HG03025 (cell line): ENCODE measurements around the gene NR5A1.
A peak's percentile ranks its signal among the peaks of the same experiment; 100 is the strongest.

Experiments
- ATAC-seq: cut with Tn5 transposase; IDR thresholded peaks from one replicate; pipeline ENCODE4 v1.9.1; 2021; ENCODE audit warnings: mild to moderate bottlenecking, moderate library complexity; ENCODE audit not compliant: unreplicated experiment, low FRiP score

Gene NR5A1

GRCh38 chr9:124500028-124500795 is 7.0 kb downstream of the NR5A1 start:
- ATAC-seq = no peak

GRCh38 chr9:124499216-124499615 is 8.0 kb downstream of the NR5A1 start:
- no peak for ATAC-seq

DNA sequence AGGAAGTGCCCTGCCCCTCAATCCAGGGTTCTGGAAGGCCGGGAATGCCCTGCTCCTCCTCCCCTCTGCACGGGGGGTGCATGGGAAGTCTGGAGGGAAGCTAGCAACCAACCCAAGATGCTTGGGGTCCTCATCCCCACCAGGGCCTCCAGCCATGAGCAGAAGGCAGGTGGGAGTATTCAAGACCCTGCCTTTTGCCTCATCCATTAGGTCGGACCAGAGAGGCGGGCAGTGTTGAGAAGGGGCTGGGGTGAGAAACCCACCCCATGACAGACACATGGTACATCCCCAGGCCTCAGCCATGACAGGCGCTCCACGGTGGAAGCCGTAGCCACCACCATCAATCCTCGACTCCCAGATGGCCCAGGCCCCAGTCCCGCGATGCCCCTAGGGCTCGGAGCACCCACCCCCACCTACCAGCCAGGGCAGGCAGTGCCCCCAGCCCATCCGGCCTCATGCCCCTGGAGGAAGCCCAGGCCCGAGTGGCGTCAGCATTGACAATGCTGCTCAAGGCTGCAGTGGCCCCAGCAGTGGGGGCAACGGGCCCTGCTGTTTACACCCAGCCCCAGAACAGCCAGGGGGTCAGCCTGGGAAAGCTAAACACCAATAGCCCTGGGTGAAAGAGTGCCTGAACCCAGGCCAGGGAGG is 8.6 kb downstream of the NR5A1 start:
- ATAC-seq = no peak

- ATAC-seq = no peak
These were observed 9.2 kb downstream of the NR5A1 start for GRCh38 chr9:124498040-124498439.

DNA sequence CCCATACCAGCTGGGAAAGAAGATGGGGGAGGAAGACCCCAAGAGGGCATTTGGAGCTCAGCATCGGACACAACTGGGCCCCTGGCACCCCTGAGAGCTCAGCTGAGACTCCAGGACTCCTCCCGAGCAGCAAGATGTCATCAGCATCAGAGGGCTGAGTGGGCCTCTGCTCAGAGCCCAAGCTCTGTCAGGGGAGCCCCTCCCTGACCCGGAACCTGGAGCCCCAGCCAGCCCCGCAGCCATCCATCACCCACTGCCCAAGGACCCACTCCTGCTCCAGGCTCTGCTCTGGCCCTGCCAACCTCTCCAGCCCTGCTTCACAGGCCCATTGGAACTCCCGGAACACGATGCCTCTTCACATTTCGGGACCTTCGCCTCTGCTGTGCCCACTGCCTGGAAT is 9.8 kb downstream of the NR5A1 start:
- ATAC-seq = no peak

DNA sequence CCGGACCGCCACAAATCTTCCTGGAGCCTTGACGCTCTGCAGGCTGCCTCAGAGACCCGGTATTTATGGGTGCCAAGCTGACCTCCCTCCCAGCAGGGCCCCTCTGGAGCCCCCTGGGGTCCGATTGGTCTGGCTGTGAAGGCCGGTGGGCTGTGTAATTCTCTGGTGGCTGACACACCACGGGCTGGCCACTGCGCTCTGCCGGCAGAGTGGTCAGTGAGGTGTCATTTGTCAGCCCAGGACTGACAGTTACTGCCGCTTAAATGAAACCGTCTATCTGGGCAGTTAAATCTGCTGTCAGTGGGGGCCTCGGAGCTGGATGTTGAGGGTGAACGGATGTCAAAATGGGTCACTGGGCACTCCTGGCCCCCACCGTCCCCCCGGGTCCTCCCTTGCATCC is 10.7 kb downstream of the NR5A1 start:
- ATAC-seq = no peak

GRCh38 chr9:124496075-124496449 is 11.1 kb downstream of the NR5A1 start:
- no peak for ATAC-seq

- ATAC-seq = no peak
These were observed 11.8 kb downstream of the NR5A1 start for GRCh38 chr9:124495126-124496074.

DNA sequence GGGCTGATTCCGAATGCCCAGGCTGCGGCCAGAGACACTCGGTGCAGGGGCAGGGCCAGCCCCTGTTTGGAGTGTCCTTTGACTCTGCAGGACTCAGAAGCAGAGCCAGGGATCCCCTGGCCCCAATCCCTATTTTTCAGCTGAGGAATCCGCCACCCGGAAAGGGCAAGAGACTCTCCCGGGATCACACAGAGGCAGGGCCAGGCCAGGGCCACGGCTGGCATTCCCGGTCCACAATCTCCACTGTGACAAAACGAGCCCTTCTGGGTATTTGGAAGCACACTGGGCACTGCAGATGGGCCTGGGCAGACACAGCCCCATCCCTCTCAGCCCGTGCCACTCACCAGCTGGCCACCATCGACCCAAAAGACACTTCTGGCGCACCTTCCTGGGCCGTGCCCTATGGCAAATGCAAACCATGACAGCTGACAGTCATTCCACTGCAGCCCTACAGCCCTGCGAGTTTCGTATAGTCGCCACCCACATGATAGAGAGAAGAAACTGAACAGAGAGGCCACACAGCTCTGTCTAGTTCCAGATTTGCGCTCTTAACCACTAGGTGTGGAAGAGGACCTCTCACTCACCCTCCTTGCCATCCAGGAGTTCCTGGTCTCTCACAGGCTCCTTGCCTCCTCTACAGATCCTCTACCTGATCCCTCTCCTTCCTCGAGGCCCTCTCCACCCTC is 13.3 kb downstream of the NR5A1 start:
- ATAC-seq = peak; percentile 81

- no peak for ATAC-seq
These were observed 14.0 kb downstream of the NR5A1 start for GRCh38 chr9:124493218-124493617.

DNA sequence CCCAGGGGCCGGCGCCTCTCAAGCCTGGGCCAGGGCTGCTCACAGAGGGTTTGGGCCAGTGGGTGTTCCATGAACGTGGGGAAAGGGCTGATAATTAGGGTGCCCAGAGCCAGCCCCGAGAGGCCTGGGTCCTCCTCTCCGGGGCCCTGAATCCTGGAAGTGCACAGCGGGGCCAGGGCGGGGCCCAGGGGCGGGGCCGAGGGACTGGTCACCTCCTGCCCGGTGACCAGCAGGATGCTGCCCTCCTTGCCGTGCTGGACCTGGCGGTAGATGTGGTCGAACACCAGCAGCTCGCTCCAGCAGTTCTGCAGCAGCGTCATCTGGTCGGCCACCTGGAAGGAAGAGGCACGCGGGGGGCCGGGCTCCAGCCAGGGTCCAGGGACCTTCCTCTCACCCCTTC is 14.4 kb downstream of the NR5A1 start:
- ATAC-seq = no peak

DNA sequence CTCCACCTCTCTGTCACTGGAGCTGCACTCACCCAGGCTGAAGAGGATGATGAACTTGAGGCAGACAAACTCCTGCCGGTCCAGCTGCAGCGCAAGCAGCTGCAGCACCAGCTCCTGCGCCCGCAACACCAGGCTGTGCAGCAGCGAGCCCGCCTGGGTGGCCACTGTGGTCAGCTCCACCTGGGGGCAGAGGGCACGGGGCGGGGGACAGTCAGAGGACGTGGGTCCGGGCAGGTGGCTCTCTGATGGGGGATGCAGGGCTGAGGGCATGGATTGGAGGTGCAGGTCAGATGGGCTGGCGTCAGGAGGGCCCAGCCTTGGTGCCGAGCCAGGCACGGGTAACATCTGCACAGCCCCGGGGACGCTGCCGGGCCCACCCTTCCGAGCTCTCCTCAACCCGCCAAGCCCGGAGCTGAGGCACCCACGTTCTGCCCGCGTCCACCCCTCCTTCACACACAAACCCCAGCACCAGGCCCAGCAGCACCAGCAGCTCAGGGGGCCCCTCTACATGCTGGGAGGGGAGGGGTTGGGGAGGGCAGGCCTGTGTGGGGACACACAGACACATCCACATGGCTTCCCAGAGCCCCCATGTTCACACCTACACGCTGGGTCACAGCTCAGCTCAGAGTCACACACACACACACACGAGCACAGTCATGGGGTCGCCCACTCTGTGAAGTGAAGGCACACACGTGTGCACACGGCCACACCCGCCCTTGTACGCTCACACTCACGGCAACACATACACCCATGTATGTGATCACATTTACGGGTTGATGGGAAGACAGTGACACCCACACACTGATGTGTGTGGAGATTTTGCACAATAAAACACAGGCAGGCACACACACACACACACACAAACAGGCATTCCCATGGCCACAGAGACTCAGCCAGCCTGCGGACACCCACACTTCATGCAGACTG is 15.9 kb downstream of the NR5A1 start:
- no peak for ATAC-seq

GRCh38 chr9:124490004-124490403 is 17.2 kb downstream of the NR5A1 start:
- no peak for ATAC-seq

DNA sequence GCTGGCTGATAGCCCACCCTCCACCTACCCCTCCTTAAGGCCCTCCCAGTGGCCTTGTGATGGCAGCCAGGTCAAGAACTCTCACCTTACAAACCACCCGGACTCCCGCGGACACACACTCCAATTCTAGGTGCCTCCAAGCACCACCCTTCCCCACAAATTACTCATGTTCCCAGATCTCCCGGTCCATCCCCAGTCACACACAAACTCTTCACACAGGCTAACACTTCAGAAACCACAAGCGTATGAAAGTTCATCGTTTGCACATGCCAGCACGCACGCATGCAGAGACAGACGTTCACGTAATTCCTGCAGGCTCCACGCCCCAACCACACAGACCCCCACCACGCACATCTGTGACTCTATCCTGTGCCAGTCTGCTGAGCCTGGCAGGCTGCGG is 18.0 kb downstream of the NR5A1 start:
- ATAC-seq = no peak

GRCh38 chr9:124488641-124489210 is 18.5 kb downstream of the NR5A1 start:
- no peak for ATAC-seq

DNA sequence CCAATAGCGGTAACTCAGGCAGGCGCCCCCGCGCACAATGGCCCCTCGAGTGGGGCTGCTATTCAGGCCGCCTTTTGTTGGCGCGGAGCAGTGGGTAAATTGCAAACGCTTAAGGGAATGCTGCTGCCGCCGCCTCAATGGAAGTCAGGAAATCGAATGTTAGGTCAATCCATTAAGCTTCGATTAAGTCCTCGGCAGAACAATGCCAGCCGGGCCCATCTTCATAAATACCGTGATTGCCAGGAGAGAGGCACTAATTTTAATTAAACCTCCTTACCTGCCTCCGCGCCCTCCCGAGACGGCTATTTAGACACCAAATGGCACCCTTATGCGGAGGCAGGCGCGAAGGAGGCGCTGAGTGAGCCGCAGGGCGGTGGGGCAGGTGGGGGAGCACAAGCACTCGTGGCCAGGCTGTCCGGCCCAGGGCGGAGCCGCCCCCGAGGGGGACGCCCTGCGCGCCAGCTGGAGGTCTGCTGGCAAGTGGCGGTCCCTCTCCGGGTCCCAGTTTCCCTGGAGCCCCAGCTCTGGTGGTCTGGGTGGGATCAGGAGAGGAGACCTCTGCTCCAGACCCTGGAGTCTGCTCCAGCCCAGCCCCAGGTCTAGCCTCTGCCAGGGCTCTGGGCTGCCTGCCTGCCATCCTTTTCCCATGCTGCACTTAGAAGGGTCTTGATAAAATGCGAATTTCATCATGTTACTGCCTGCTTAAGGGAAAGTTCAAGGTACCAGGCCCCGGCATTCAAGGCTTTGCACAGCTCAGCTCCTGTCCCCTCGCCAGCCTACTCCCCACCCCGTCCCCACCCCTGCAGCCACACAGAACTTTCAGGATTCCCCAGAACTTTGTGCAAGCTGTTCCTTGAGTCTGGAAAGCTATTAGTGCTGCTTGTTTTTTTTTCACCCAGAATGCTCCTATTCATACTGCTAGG is 19.7 kb downstream of the NR5A1 start:
- no peak for ATAC-seq

- no peak for ATAC-seq
These were observed 20.4 kb downstream of the NR5A1 start for GRCh38 chr9:124486778-124487259.

GRCh38 chr9:124485936-124486335 is 21.3 kb downstream of the NR5A1 start:
- no peak for ATAC-seq
